Tibial artery (tissue), 4 donors: Measurements from ENCODE around the gene NFAM1.

ENCODE experiments used
- DNase-seq, 2 donors: peaks; one replicate each; pipeline ENCODE4 v3.0.0-alpha.2; 2019
- H3K27ac ChIP-seq, 2 donors: fragments of 200-600 bp; sonication (generic) in 1 of 2; 1 replicate in 1 of 2; 2 replicates in 1 of 2; pipeline ENCODE4 v1.5.1; 2018 to 2019; ENCODE audit warnings: mild to moderate bottlenecking in 1 of 2
- H3K27me3 ChIP-seq, 2 donors: fragments of 200-600 bp; sonication (generic) in 1 of 2; one replicate each; pipeline versions ENCODE4 v1.5.1 to v1.6.0; 2016 to 2019
- H3K36me3 ChIP-seq, 3 donors: fragments of 200-600 bp; sonication (generic) in 2 of 3; one replicate each; pipeline ENCODE4 v1.5.1; 2016 to 2019; ENCODE audit warnings: mild to moderate bottlenecking in 2 of 3
- H3K4me1 ChIP-seq, 4 donors: fragments of 200-600 bp; sonication (generic) in 2 of 4; 1 replicate in 3 of 4; 2 replicates in 1 of 4; pipeline ENCODE4 v1.5.1; 2016 to 2019
- H3K4me3 ChIP-seq, 2 donors: fragments of 200-600 bp; sonication (generic) in 1 of 2; 1 replicate in 1 of 2; 2 replicates in 1 of 2; pipeline ENCODE4 v1.5.1; 2018 to 2019; ENCODE audit warnings: mild to moderate bottlenecking in 2 of 2
- H3K9me3 ChIP-seq, 3 donors: fragments of 200-600 bp; sonication (generic) in 1 of 3; one replicate each; pipeline ENCODE4 v1.5.1; 2016 to 2019
- CTCF ChIP-seq, 2 experiments: fragments of 200-600 bp in 1 of 2; fragments of 450-650 bp in 1 of 2; IDR thresholded peaks; one replicate each; pipeline ENCODE4 v1.5.1; 2017 to 2019; ENCODE audit warnings: antibody characterized with exemption in 2 of 2, mild to moderate bottlenecking in 1 of 2, moderate library complexity in 1 of 2
- intact Hi-C: fragments of 100-400 bp; cut with DNase I; formaldehyde crosslinking; loops from one replicate; pipeline ENCODE4 v1.15.0; 2023; ENCODE audit warnings: low total_unique reads

NFAM1 gene

GRCh38 chr22:42444077-42444904 lies 12.1 kb upstream of the NFAM1 start:
- TF ChIP-seq CTCF (IDR thresholded peaks at IDR 0.05) = peak; percentile 47 to 52
- peak; percentile 84 to 90 for DNase-seq
- Histone ChIP-seq H3K27me3 (peaks cover 0 to 17% of the 10 kb centered on the region in 2 donors), H3K4me3 (peak overlapping the region; percentile 40 to 52), H3K27ac (peak overlapping the region; percentile 60 to 66), H3K36me3 (no peaks in the 10 kb centered on the region), H3K9me3 (no peaks in the 10 kb centered on the region), H3K4me1 (peaks cover 0 to 24% (median 17%) of the 10 kb centered on the region in 4 donors)
- intact Hi-C loops = no loop called here

- Histone ChIP-seq H3K27ac (peak overlapping the region; percentile 60 to 66), H3K4me3 (peak overlapping the region; percentile 40 to 52), H3K4me1 (peaks cover 0 to 27% (median 17%) of the 10 kb centered on the region in 4 donors), H3K36me3 (no peaks in the 10 kb centered on the region), H3K9me3 (no peaks in the 10 kb centered on the region), H3K27me3 (peaks cover 0 to 16% of the 10 kb centered on the region in 2 donors)
- no peak for TF ChIP-seq CTCF (IDR thresholded peaks at IDR 0.05)
- intact Hi-C loops = no loop called here
- DNase-seq = no peak
These were observed 11.3 kb upstream of the NFAM1 start for GRCh38 chr22:42443240-42444076.

- Histone ChIP-seq H3K27me3 (peaks cover 0 to 23% of the 10 kb centered on the region in 2 donors), H3K4me1 (peaks cover 0 to 32% (median 22%) of the 10 kb centered on the region in 4 donors), H3K4me3 (no peak overlapping the region), H3K36me3 (no peaks in the 10 kb centered on the region), H3K27ac (no peak overlapping the region), H3K9me3 (no peaks in the 10 kb centered on the region)
- intact Hi-C loops = no loop called here
- DNase-seq = no peak
- no peak for TF ChIP-seq CTCF (IDR thresholded peaks at IDR 0.05)
These were observed 10.5 kb upstream of the NFAM1 start for GRCh38 chr22:42442748-42443147.

- Histone ChIP-seq H3K4me1 (peaks cover 0 to 35% (median 26%) of the 10 kb centered on the region in 4 donors), H3K9me3 (no peaks in the 10 kb centered on the region), H3K36me3 (no peaks in the 10 kb centered on the region), H3K4me3 (no peak overlapping the region), H3K27me3 (peaks cover 0 to 43% of the 10 kb centered on the region in 2 donors), H3K27ac (no peak overlapping the region)
- no peak for TF ChIP-seq CTCF (IDR thresholded peaks at IDR 0.05)
- intact Hi-C loops = no loop called here
- no peak for DNase-seq
These were observed 8.5 kb upstream of the NFAM1 start for GRCh38 chr22:42440728-42441127.

GRCh38 chr22:42439821-42440674 lies 7.8 kb upstream of the NFAM1 start:
- intact Hi-C loops = loop anchor here (5.0 kb wide), 1 partner anchor 273 kb away; no protein-coding TSS in a partner anchor
- Histone ChIP-seq H3K4me1 (peaks cover 0 to 35% (median 26%) of the 10 kb centered on the region in 4 donors), H3K9me3 (no peaks in the 10 kb centered on the region), H3K27me3 (peaks cover 0 to 44% of the 10 kb centered on the region in 2 donors), H3K4me3 (peak overlapping the region in 1 of 2 donors; percentile 12), H3K27ac (peak overlapping the region in 1 of 2 donors; percentile 50), H3K36me3 (no peaks in the 10 kb centered on the region)
- no peak for TF ChIP-seq CTCF (IDR thresholded peaks at IDR 0.05)
- peak; percentile 45 to 72 for DNase-seq
